Non-pigmented ciliary epithelial cell (primary cell): ENCODE measurements around the gene LILRB3.
"Not testable (repeated sequence)": the region's sequence is repeated elsewhere in the genome, so short reads cannot be mapped to it uniquely, and the experiment has no call there.

Experiments used
- DNase-seq: peaks from one replicate; pipeline ENCODE4 v3.0.0-alpha.2; 2010; ENCODE audit warnings: low read depth

LILRB3 gene

DNA sequence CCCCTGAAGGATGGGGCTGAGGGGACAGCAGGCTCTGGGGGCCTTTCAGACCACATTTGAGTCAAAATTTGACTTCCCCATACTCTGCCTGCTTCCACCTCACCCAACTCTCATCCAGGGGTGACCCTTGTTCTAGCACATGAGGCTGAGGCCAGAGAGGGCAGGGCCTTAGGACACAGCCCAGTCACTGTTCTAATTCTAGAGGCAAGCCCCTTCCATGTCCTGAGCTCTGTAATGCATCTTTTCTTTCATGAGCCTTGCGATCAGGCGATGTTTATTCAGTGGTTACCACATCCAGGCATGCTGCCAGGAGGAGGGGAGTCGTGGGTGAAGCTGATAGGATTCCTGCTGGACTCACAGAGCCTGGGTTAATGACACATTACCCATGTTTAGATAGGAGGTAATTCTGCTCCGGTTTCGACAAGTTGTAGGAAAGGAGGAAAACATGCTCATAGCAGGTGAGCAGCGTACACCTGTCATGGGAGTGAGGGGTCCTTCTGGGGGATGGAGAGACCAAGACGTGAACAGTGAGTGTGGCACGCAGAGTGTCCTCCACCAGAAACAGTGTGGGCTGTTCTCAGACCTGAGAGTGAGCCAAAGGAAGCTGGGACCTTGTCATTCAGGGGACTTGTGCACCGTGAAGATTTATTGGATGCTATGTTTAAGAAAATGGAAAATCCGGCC is 12.9 kb downstream of the LILRB3 start:
- DNase-seq, result peak; percentile 96

DNA sequence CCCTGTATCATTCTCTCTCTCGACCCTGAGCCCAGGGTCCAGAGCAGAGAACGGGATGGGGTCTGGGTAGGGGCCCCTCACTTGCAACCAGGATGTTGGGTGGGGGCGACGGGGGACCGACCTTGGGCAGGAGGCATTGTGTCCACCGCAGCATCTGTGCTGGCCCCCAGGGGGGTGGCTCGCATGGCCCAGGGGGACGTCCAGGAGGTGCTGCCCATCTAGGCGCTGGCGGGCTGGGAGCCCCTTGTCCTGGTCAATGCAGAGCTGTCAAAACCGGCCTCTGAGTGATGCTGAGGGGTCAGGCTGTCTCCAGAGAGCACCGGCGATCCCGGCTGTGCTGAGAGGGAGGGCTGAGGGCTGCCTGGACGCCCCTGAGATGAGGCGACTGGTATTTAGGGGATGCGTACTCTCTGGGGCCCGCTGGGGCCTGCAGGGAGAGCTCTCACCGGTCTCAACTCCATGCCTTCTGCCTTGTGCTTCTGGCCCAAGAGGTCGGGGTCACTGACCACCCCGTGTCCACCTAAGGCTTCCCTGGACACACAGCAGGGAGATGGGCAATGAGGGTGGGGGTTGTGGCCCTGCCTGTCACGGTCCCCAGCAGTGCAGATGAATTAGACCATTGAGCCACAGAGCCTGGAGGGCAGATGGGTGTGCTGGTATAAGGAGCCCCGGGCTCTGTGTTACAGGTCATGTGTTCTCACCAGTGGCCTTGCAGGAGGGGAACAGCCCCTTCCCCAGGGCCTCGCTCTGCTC is 13.6 kb downstream of the LILRB3 start:
- no peak for DNase-seq

DNA sequence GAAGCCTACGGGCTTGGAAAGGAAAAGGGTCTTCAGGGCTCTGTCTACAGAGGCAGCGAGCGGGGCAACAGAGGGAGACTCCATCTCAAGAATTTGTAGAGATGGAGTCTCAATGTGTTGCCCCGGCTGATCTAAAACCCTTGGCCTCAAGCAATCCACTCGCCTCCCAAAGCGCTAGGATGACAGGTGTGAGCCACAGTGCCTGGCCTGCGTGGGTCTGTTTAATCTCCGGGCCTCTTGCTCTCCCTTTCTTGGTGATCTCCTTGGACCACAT is 14.1 kb downstream of the LILRB3 start:
- no peak for DNase-seq

- DNase-seq, result peak; percentile 80
Measured at GRCh38 chr19:54207983-54208783, 14.6 kb downstream of the LILRB3 start.

DNA sequence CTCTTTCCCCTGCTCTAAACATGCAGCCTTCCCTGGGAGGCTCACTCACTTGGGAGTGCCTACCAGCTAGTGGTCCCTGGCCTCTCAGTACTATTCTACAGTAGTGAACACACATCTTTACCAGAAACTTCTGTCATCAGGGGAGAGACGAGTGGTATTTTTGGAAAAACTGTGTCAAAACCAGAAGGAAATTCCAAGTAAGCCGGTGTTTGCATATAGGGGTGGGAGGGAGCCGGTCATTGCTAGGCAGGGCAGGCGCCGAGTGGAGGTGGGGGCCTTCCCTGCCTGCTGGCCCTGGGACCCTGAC is 15.2 kb downstream of the LILRB3 start:
- no peak for DNase-seq

- not testable (repeated sequence) for DNase-seq
Measured at GRCh38 chr19:54207193-54207592, 15.6 kb downstream of the LILRB3 start.

DNA sequence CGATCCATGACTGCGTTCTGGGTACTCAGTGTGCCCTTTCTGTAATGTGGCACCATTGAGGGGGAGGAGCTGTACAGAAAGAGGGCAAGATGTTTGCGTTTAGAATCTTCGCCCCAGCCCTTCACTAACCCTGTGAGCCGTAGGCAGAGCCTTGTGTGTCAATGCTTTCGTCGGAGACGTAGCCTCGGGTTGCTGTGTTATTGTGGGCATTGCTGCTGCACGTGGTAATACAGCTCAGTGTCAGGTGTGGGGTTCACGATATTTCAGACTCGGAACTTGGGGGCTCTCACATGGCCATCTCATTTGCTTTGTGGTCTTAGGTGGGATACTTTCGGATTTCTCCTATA is 16.0 kb downstream of the LILRB3 start:
- DNase-seq, result no peak

DNA sequence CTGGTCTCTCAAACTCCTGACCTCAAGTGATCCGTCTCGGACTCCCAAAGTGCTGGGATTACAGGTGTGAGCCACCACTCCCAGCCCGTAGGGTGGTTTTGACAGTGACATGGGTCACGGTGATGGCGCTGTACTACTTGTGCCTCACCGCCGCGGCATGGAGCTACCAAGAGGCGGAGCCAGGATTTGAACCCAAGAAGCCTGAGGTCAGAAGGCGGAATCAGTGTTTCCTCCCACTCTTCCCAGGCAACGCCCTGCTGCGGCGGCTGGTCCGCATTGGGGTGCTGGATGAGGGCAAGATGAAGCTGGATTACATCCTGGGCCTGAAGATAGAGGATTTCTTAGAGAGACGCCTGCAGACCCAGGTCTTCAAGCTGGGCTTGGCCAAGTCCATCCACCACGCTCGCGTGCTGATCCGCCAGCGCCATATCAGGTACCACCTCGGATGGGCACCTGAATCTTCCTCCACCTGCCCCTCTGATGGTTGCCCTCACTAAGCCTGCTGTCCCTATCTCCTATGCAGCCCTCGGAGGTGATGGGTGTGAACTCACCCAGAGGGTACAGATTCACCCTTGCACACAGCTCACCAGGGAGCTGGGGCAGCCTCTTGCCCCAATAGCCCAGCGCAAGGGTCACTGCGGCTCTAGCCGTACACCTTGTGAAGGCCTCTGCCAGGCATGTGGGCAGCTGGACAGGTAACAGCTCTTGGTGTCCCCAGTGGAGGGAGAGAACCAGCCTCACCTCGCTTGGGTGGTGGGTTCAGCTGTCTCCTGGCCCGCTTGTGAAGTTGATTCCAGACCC is 16.6 kb downstream of the LILRB3 start:
- DNase-seq, result no peak

DNA sequence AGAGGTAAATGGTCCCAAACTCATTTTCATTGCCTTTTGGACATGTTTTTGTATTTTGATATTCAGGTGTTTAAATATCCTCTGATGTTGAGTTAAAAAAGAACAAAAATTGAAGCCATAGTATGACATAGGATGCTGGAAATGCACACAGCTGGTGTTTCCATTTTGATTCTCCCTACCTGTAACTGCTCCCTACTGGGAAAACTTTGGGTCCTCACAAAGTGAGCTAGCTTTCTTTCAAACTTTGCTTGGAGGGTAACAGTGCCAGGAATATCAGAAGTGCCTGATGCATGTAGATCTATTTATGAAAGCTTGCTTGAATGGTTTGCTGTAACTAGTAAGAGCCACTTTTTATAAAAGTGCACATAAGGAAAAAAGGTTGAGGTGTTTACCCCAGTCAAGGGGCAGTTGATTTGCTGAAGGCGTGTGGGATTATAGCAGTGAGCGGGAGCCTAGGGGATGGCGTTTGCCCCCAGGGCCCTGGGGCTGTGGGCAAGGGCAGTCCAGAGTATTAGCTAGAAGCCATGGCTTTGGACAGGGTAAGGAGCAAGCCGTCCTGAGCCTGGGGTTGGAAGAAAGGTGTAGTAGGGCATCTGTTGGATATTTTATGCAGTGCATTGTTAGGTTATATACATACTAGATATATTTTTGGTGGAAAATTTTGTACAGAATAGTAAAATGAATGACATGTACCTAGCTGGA is 17.9 kb downstream of the LILRB3 start:
- DNase-seq, result no peak

- no peak for DNase-seq
Measured at GRCh38 chr19:54203151-54203611, 19.6 kb downstream of the LILRB3 start.

DNA sequence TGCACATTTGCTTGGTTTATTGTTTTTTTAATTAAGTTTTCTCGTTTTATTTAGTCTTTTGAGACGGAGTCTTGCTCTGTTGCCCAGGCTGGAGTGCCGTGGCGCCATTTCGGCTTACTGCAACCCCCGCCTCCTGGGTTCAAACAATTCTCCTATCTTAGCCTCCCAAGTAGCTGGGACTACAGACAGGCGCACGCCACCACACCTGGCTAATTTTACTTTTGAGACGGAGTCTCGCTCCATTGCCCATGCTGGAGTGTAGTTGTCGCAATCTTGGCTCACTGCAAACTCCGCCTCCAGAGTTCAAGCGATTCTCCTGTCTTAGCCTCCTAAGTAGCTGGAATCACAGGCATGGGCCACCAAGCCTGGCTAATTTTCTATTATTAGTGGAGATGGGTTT is 20.8 kb downstream of the LILRB3 start:
- DNase-seq, result no peak

- no peak for DNase-seq
Measured at GRCh38 chr19:54201172-54201701, 21.6 kb downstream of the LILRB3 start.

DNA sequence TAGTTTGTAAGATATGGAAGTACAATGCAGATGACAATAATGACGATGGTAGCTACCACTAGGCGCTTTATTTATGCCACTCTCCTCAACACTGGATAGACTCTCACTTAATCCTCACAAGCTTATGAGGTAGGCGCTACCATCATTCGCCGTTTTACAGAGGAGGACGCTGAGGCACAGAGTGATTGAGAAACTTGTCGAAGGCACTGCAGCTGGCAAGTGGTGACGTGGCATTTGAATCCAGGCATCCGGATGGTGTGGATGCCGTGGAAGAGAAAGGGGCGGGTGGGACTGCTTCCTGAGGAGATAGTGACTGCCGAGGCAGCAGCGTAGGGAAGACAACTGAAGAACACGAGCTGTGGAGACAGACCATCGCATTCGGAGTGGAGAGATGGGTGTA is 23.4 kb downstream of the LILRB3 start:
- no peak for DNase-seq

- no peak for DNase-seq
Measured at GRCh38 chr19:54197121-54197520, 25.7 kb downstream of the LILRB3 start.

GRCh38 chr19:54196536-54196935 is 26.3 kb downstream of the LILRB3 start:
- no peak for DNase-seq

GRCh38 chr19:54194463-54194862 is 28.3 kb downstream of the LILRB3 start:
- DNase-seq, result not testable (repeated sequence)

GRCh38 chr19:54193011-54193410 is 29.8 kb downstream of the LILRB3 start:
- no peak for DNase-seq

DNA sequence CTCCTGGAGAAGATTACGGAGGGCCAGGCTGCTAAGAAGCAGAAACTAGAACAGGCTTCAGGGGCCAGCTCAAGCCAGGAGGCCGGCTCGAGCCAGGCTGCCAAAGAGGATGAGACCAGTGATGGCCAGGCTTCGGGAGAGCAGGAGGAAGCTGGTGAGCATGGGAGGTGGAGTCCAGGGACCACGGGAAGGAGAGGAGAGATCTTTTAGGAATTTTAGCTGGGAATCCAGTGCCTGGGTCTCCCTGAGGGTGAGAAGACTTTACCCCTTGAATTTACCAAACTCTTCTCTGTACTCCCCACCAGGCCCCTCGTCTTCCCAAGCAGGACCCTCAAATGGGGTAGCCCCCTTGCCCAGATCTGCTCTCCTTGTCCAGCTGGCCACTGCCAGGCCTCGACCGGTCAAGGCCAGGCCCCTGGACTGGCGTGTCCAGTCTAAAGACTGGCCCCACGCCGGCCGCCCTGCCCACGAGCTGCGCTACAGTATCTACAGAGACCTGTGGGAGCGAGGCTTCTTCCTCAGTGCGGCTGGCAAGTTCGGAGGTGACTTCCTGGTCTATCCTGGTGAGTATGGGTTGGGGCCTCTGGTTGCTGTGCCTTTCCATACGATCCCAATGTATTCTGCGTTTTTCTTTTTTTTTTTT is 30.9 kb downstream of the LILRB3 start:
- DNase-seq, result no peak

- DNase-seq, result no peak
Measured at GRCh38 chr19:54191011-54191810, 31.6 kb downstream of the LILRB3 start, which contains the start of gene TSEN34. Gene TSEN34, plus strand, starts transcription at chr19:54191308. Its CDS starts 57 bp downstream, at chr19:54191365.

GRCh38 chr19:54190503-54191010 is 32.2 kb downstream of the LILRB3 start:
- DNase-seq, result peak; percentile 98
